BE2C (cell line): Measurements from ENCODE around the gene APC2.
"Not testable (repeated sequence)": the region's sequence is repeated elsewhere in the genome, so short reads cannot be mapped to it uniquely, and the experiment has no call there.

ENCODE experiments used
- DNase-seq: peaks from one replicate; pipeline ENCODE4 v3.0.0-alpha.2; 2020
- H3K27me3 ChIP-seq: fragments of 250-450 bp; sonication (Bioruptor Pico); 2 replicates; pipeline ENCODE4 v1.5.1; 2020; ENCODE audit warnings: mild to moderate bottlenecking
- H3K36me3 ChIP-seq: fragments of 250-450 bp; sonication (Bioruptor Pico); 2 replicates; pipeline ENCODE4 v1.5.1; 2020; ENCODE audit warnings: mild to moderate bottlenecking
- H3K4me1 ChIP-seq: fragments of 250-450 bp; sonication (Bioruptor Pico); 2 replicates; pipeline ENCODE4 v1.5.1; 2020
- H3K4me3 ChIP-seq: 2 replicates; pipeline ENCODE4 v1.5.1; 2011; ENCODE audit warnings: low read depth, low read length
- H3K9me3 ChIP-seq: fragments of 250-450 bp; sonication (Bioruptor Pico); 2 replicates; pipeline ENCODE4 v1.5.1; 2020
- CTCF ChIP-seq: IDR thresholded peaks from 2 replicates; pipeline ENCODE4 v1.5.1; 2012; ENCODE audit warnings: mild to moderate bottlenecking, low read depth, low read length

The APC2 gene

GRCh38 chr19:1516395-1516753 lies 66.5 kb downstream of the APC2 start:
- no peak for TF ChIP-seq CTCF
- Histone ChIP-seq H3K36me3 (no peaks in the 10 kb centered on the region), H3K4me1 (no peaks in the 10 kb centered on the region), H3K27me3 (peaks cover 24% of the 10 kb centered on the region), H3K9me3 (no peaks in the 10 kb centered on the region), H3K4me3 (no peak overlapping the region)
- no peak for DNase-seq

- Histone ChIP-seq H3K36me3 (no peaks in the 10 kb centered on the region), H3K27me3 (peaks cover 12% of the 10 kb centered on the region), H3K4me1 (no peaks in the 10 kb centered on the region), H3K9me3 (no peaks in the 10 kb centered on the region), H3K4me3 (no peak overlapping the region)
- TF ChIP-seq CTCF = no peak
- no peak for DNase-seq
Measured at GRCh38 chr19:1518471-1518870, 68.5 kb downstream of the APC2 start.

- not testable (repeated sequence) for H3K9me3 ChIP-seq, H3K4me1 ChIP-seq, H3K36me3 ChIP-seq, H3K4me3 ChIP-seq, DNase-seq
- peaks cover 22% of the 10 kb centered on the region for H3K27me3 ChIP-seq
Measured at GRCh38 chr19:1519802-1520201, 69.9 kb downstream of the APC2 start.

- no peak for TF ChIP-seq CTCF
- Histone ChIP-seq H3K4me1 (no peaks in the 10 kb centered on the region), H3K9me3 (no peaks in the 10 kb centered on the region), H3K36me3 (no peaks in the 10 kb centered on the region), H3K27me3 (peaks cover 27% of the 10 kb centered on the region), H3K4me3 (no peak overlapping the region)
- DNase-seq = no peak
Measured at GRCh38 chr19:1520203-1520780, 70.4 kb downstream of the APC2 start.

GRCh38 chr19:1521636-1522035 lies 71.7 kb downstream of the APC2 start:
- no peak overlapping the region for H3K4me3 ChIP-seq
- no peaks in the 10 kb centered on the region for H3K36me3 ChIP-seq
- H3K9me3 ChIP-seq = no peaks in the 10 kb centered on the region
- no peak for TF ChIP-seq CTCF
- no peak for DNase-seq
- H3K27me3 ChIP-seq = peaks cover 38% of the 10 kb centered on the region
- no peaks in the 10 kb centered on the region for H3K4me1 ChIP-seq

GRCh38 chr19:1522061-1522460 lies 72.1 kb downstream of the APC2 start:
- DNase-seq = no peak
- Histone ChIP-seq H3K4me3 (no peak overlapping the region), H3K27me3 (peaks cover 38% of the 10 kb centered on the region), H3K4me1 (no peaks in the 10 kb centered on the region), H3K9me3 (no peaks in the 10 kb centered on the region), H3K36me3 (no peaks in the 10 kb centered on the region)
- TF ChIP-seq CTCF = no peak

GRCh38 chr19:1522838-1523237 lies 72.9 kb downstream of the APC2 start:
- Histone ChIP-seq H3K4me3 (no peak overlapping the region), H3K4me1 (no peaks in the 10 kb centered on the region), H3K36me3 (no peaks in the 10 kb centered on the region), H3K27me3 (peaks cover 38% of the 10 kb centered on the region), H3K9me3 (no peaks in the 10 kb centered on the region)
- TF ChIP-seq CTCF = no peak
- DNase-seq = no peak
